D721Med (cell line): ENCODE measurements around the gene MED12L.
A peak's percentile ranks its signal among the peaks of the same experiment; 100 is the strongest.

Source experiments
- DNase-seq: peaks from one replicate; pipeline ENCODE4 v3.0.0; 2011; ENCODE audit warnings: low spot score; ENCODE audit not compliant: insufficient read length
- FAIRE-seq: peaks from 2 replicates; lab custom pipeline; 2011; peaks lifted over from hg19 to GRCh38; lab: Jason Lieb, UNC
- TF ChIP-seq, protein P1 (sequence below): IDR thresholded peaks from 2 replicates; pipeline ENCODE4 v1.5.1; 2012; ENCODE audit warnings: mild to moderate bottlenecking, control low read depth; ENCODE audit not compliant: insufficient read depth; ENCODE audit errors: missing control alignments

The MED12L gene

DNA sequence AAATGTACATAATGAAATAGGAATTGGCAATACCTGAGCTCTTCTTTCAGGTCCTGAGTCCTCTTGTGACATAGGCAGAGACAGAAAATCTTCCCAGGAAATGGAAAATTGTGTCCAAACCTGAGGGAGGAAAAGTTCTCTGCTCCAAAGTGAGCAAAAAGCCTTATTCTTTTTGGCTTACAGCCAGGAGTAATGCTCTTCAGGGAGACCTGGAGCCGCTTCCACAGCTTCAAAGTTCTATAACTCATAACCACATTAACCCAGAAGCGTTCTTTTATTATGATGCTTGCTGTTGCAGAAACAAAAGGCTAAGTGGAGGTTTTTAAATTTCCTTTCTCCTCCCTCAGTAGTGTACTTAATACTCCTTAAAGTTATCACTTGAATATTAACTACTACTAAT is 374.8 kb downstream of the MED12L start:
- TF ChIP-seq, protein P1, sequence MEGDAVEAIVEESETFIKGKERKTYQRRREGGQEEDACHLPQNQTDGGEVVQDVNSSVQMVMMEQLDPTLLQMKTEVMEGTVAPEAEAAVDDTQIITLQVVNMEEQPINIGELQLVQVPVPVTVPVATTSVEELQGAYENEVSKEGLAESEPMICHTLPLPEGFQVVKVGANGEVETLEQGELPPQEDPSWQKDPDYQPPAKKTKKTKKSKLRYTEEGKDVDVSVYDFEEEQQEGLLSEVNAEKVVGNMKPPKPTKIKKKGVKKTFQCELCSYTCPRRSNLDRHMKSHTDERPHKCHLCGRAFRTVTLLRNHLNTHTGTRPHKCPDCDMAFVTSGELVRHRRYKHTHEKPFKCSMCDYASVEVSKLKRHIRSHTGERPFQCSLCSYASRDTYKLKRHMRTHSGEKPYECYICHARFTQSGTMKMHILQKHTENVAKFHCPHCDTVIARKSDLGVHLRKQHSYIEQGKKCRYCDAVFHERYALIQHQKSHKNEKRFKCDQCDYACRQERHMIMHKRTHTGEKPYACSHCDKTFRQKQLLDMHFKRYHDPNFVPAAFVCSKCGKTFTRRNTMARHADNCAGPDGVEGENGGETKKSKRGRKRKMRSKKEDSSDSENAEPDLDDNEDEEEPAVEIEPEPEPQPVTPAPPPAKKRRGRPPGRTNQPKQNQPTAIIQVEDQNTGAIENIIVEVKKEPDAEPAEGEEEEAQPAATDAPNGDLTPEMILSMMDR: no peak
- FAIRE-seq (no peak), DNase-seq (no peak)

DNA sequence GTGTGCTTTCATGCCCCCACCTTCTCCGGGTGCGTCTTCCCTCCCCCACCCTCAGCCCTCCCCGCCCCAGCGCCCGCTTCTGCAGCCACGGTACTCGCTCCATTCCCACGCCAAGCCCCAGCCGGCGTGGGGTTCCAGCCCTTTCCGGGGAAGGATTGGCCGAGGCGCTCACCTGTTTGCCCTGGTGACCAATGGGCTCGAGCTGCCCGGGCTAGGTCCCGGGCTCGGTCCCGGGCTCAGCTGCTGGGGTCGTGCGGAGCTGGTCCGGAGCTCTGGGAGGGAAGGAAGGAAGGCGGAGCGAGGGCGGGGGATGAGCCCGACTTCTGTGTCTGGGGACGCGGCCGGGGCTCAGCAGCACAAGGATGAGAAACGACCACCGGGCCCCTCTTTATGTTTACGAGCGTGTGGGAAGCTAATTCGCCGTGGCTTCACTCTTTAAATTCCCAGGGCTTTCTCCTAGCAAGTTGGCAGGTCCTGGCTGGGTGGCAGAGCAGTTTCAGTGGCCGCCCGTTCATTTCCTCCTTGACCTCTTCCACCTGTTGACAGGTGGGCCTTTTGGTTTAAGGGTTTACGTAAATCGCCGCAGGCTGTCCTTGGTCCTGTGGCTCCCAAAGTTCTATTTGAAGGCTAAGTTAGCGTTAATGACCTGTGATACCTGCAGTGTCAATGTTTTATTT is 375.4 kb downstream of the MED12L start, which contains the start of gene IGSF10:
IGSF10 (minus strand) TSS at position 288 of the 677 bp plus-strand sequence. CDS start 2,352 bp downstream, outside the sequence.
- FAIRE-seq (no peak), DNase-seq (no peak)
- TF ChIP-seq, protein P1: no peak

DNA sequence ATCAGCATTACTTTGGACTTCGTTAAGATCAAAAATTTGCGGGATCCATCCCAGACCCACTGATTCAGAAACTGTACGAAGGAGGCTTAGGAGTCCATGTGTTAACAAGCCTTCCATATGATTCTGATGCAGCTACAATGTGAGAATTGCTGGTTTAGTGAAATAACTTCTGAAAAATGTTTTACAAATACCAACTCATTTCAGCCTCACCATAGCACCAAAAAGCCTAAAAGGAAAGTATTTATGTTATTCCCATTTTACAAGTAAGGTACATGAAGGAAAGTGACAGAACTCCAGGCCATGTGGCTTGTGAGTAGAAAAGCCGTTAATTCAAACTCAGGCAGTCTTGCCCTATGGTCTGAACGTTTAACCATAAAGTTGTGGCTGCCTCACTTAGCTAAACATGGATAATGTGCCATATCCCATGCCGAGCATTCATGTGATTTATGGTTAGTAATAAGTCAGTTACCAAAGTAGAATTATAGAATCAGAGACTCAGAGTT is 376.9 kb downstream of the MED12L start:
- FAIRE-seq: no peak
- no peak for DNase-seq
- TF ChIP-seq, protein P1: no peak

DNA sequence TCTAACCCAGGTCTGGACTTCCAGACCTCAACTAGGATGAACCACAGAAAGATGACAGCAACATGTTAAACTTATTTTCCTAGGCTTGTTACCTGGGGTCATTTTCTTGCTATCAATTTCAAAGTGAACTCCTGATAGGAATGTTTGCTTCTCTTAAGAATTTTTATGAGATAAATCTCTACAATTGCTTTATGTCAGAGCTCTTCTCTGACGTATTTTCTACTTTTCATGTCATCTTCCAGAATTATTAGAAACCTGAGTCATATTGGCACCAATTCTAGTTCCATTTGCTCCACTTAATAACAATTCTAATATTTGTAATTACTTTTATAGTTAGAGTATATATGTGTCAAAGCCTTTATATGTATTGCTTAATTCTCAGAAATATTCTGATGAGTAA is 377.5 kb downstream of the MED12L start:
- TF ChIP-seq, protein P1: no peak
- DNase-seq (no peak), FAIRE-seq (no peak)

DNA sequence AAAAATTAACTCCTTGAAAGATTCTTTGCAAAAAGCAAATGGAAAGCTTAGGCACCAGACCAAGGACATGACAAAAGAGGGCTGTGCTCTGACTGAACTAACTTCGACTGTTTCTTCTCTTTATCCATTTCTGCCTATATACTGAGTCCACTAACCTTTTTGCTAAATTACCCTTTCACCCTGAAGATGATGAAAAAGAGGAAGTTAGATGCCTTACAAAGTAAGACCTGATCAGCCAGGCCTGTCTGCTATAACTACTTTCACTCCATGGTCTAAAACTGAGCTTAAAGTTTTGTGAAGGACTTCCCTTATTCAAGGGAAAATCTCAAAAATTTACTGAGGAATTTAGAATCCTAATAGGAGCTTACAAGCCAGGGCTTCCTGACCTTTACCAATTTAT is 381.6 kb downstream of the MED12L start:
- FAIRE-seq: no peak
- DNase-seq: no peak

DNA sequence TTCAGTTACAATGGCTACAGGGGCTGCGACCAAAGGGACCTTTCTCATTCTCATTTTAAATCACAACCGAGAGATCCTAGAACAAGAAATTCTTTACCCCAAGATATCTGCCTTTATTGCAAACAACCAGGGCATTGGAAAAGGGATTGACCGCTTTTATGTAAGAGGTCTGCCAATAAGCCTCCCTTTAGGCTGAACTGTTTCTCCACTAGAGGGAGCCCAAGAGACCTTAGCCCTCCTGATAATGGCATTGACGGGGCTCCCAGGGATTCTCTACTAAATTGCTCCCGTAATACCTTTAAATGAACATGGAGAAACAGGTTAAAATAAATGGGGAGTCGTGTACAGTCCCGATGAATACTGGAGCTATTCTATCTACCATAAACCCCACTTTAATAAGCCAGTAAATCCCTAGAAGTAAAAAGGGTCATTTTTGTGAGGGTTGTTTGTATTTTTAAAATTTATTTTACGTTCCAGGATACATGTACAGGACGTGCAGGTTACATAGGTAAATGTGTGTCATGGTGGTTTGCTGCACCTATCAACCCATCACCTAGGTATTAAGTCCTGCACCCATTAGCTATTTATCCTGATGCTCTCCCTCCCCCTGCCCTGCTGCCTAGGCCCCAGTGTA is 382.9 kb downstream of the MED12L start:
- no peak for FAIRE-seq
- TF ChIP-seq, protein P1: peak; percentile 85
- DNase-seq: no peak

More for the DNA sequence above, 381.6 kb downstream of the MED12L start:
- TF ChIP-seq, protein P1: no peak
